Measurements from ENCODE around the gene LIFR.
A peak's percentile ranks its signal among the peaks of the same experiment; 100 is the strongest.

LIFR gene

DNA sequence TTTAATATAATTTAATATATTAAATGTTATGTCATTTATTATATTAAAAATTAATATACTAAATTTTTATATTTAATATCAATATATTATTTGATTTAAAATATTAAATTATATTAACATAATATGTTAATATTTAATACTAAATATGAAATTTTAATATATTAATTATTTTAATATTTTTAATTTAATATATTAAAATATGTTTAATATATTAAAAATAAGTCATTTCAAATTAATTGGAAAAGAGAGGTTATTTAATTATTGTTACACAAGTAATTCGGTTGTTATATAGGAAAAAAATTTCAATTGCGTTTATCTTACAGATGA is 114.2 kb downstream of the LIFR start:
- no peak for FAIRE-seq
- DNase-seq (ENCODE audit: insufficient read length, low spot score): no peak
- TF ChIP-seq, protein P1, sequence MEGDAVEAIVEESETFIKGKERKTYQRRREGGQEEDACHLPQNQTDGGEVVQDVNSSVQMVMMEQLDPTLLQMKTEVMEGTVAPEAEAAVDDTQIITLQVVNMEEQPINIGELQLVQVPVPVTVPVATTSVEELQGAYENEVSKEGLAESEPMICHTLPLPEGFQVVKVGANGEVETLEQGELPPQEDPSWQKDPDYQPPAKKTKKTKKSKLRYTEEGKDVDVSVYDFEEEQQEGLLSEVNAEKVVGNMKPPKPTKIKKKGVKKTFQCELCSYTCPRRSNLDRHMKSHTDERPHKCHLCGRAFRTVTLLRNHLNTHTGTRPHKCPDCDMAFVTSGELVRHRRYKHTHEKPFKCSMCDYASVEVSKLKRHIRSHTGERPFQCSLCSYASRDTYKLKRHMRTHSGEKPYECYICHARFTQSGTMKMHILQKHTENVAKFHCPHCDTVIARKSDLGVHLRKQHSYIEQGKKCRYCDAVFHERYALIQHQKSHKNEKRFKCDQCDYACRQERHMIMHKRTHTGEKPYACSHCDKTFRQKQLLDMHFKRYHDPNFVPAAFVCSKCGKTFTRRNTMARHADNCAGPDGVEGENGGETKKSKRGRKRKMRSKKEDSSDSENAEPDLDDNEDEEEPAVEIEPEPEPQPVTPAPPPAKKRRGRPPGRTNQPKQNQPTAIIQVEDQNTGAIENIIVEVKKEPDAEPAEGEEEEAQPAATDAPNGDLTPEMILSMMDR (IDR thresholded peaks at IDR 0.05; ENCODE audit: insufficient read depth, missing control alignments): no peak

DNA sequence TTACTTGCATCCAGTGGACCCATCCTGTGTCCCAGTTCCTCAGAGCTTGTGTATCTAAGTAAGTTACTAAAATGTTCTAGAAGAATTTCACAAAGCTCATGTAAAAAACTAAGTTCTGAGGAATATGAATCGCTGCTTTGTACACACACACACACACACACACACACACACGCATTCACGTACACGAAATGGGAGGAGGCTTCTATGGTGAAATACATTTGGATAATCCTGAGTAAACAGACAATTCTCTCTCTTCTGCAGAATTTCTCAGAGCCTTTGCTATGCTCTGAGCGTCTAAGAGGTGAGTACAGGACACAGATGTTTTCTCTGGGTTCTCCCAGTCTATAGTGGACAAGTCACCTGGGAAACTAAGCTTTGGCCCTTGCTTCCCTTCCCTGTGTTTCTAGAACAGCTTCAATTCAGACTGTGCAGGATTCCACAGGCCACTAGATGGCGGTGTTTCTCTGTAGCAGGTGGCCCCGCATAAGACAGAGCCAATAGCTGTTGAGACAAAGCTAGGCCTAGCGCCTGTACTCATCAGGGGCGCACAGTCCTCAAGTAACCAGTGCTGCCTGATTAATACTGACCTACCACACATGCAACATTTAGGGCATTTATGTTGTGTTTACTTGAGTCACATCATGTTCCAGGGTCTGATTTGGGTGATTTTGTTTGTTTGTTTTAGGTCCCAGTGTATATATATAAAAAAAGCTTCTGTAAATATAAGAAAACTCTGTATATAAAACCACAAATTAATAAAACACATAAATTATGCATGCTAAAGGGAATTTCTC is 114.8 kb downstream of the LIFR start:
- FAIRE-seq: peak; percentile 25
- TF ChIP-seq, protein P1 (IDR thresholded peaks at IDR 0.05; ENCODE audit: insufficient read depth, missing control alignments): peak; percentile 99
- DNase-seq (ENCODE audit: insufficient read length, low spot score): peak; percentile 54

DNA sequence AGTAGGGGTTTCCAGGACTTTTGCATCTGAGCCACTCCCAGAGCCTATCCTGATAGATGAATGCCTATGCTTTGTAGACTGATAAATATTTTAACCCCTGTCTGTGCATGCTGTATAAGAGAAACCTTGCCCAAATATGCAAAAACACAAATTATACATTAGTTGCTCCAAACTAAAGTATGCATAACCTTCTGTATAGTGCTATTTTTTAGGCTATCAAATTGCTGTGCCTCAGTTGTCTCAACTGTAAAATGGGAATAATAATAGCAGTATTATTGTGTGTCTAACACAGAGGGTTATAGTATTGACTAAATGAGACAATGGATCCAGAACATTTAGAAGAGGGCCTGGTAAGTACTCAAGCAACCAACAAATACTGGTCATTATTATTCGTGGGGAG is 117.7 kb downstream of the LIFR start:
- FAIRE-seq (no peak), DNase-seq (ENCODE audit: insufficient read length, low spot score) (no peak)
- TF ChIP-seq, protein P1 (IDR thresholded peaks at IDR 0.05; ENCODE audit: insufficient read depth, missing control alignments): no peak

DNA sequence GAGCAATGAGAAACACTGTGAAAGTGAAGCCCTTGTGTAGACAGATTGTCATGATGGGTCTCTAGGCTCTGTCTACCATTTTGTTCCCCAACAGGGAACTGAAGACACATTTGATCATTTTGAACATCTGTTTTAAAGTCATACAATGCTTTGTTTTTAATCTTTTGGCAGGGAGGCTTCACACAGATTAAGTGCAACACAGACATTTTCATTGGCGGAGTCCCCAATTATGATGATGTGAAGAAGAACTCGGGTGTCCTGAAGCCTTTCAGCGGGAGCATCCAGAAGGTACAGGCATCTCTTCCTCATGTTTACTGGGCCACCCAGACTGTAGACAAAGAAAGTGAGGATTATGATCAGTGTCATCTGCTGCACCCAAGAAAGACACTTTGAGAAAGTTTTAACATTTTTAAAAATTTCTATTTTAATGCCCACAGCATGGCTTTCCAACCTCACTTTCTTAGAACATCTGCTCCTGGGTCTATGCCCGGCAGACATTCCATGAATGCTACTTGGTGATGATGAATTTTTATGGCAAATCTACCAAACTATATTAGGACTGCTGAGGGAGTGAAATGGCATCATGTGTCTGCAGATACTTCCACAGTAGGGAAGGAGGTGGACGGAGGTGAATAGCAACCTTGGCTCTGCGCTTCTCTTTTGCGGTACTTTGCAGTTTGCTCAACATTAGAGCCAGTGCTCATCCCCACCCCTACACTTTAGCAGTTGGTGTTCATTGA is 121.3 kb downstream of the LIFR start:
- no peak for FAIRE-seq
- DNase-seq (ENCODE audit: insufficient read length, low spot score): no peak
- TF ChIP-seq, protein P1 (IDR thresholded peaks at IDR 0.05; ENCODE audit: insufficient read depth, missing control alignments): no peak

DNA sequence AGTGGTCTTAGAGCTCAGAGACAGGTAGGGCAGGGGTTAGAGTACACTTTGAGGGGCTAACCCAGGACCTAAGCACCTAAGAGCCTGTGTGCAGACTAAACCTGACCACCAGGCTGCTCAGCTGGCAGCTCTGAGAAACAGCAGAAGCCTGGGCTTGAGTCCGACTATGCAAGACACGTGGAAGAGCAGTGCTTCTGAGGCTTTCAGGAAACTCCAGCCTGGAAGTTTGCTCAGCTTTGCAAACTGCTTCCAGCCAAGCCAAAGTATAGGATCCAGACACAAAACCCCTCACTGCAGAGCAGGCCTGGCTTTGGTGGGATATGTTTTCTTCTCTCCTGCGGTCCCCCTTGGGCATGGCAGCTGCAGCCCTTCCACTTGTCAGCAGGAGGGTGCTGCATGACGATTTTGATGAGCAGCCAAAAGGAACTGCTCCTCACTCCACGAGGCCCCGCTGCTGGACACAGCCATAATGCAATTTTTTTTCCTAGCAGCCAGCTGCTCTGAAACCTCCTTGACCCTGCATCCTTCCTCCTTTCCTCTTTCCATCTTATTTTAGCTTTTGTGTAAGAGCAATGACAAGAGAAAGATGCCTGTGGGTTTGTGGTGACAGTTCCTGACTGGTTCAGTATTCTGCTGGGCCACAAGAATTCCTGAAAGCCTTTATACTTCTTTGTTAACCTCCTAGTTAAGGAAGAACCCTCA is 123.1 kb downstream of the LIFR start:
- DNase-seq (ENCODE audit: insufficient read length, low spot score) (no peak), FAIRE-seq (no peak)

DNA sequence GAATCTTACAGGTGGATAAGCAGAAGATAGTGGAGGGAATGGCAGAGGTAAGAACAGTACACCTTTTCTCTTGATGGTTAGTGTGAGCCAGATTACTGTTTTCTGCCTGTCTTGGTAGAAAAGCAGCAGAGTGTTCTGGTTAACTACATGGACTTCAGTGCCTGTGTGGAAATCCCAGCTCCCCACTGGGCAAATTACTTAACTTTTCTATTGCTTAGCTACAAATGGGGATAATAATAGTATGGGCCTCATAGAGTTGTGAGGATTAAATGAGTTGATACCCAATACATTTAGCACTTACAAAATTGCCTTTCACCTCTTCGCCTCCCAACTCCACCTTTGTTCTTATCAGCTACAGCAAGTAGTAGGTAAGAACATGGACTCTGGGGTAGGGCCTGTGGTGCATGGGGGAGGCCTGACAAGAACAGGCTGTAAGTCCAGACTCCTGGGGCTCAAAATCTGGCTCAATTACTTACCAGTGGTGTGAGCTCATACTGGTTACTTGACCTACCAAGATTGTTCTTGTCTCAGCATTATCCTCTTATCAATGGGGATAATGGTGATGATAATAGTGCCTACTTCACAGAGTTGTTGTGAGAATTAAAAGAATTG is 125.1 kb downstream of the LIFR start:
- DNase-seq (ENCODE audit: insufficient read length, low spot score) (no peak), FAIRE-seq (no peak)
- TF ChIP-seq, protein P1 (IDR thresholded peaks at IDR 0.05; ENCODE audit: insufficient read depth, missing control alignments): no peak

More for the DNA sequence above, 123.1 kb downstream of the LIFR start:
- TF ChIP-seq, protein P1 (IDR thresholded peaks at IDR 0.05; ENCODE audit: insufficient read depth, missing control alignments): no peak

Measured in D721Med (cell line).